DOHH2 (cell line): ENCODE data around the gene FASN.
A peak's percentile ranks its signal among the peaks of the same experiment; 100 is the strongest.

Source experiments
- H3F3A ChIP-seq: fragments of 200-600 bp; sonication (generic), shearing (Covaris generic); 2 replicates; pipeline ENCODE4 v1.6.0; 2016; ENCODE audit warnings: antibody characterized with exemption, mild to moderate bottlenecking; ENCODE audit not compliant: control insufficient read depth, insufficient read depth
- H3K27ac ChIP-seq: fragments of 200-600 bp; sonication (generic); 2 replicates; pipeline ENCODE4 v1.5.1; 2014; ENCODE audit warnings: low read depth, mild to moderate bottlenecking, low read length, moderate library complexity
- H3K27me3 ChIP-seq: fragments of 200-600 bp; sonication (generic); 2 replicates; pipeline ENCODE4 v1.6.1; 2014; ENCODE audit warnings: mild to moderate bottlenecking, low read length, mixed read lengths; ENCODE audit not compliant: control insufficient read depth
- H3K36me3 ChIP-seq: fragments of 200-600 bp; sonication (generic); 2 replicates; pipeline ENCODE4 v1.6.1; 2014; ENCODE audit warnings: mild to moderate bottlenecking, low read length, moderate library complexity, mixed read lengths; ENCODE audit not compliant: control insufficient read depth
- H3K4me1 ChIP-seq: fragments of 200-600 bp; sonication (generic); 2 replicates; pipeline ENCODE4 v1.6.1; 2014; ENCODE audit warnings: mild to moderate bottlenecking, low read length, mixed read lengths; ENCODE audit not compliant: control insufficient read depth
- H3K4me2 ChIP-seq: fragments of 200-600 bp; sonication (generic); 2 replicates; pipeline ENCODE4 v1.6.0; 2014; ENCODE audit warnings: mild to moderate bottlenecking, low read length, moderate library complexity
- H3K4me3 ChIP-seq: fragments of 200-600 bp; sonication (generic); 2 replicates; pipeline ENCODE4 v1.5.1; 2014; ENCODE audit warnings: mild to moderate bottlenecking, low read length, mixed read lengths
- H3K79me2 ChIP-seq: fragments of 200-600 bp; sonication (generic); 2 replicates; pipeline ENCODE4 v1.6.1; 2014; ENCODE audit warnings: mild to moderate bottlenecking, low read length, mixed read lengths; ENCODE audit not compliant: control insufficient read depth
- H3K9me2 ChIP-seq: fragments of 200-600 bp; sonication (generic); replicated peaks from 2 replicates; pipeline ENCODE4 v1.6.1; 2014; ENCODE audit warnings: mild to moderate bottlenecking, low read length, mixed read lengths; ENCODE audit not compliant: control insufficient read depth
- H3K9me3 ChIP-seq: fragments of 200-600 bp; sonication (generic); 2 replicates; pipeline ENCODE4 v1.6.1; 2014; ENCODE audit warnings: antibody characterized with exemption, low read length, mixed read lengths; ENCODE audit not compliant: control insufficient read depth, insufficient read depth
- H4K20me1 ChIP-seq: fragments of 200-600 bp; sonication (generic); 2 replicates; pipeline ENCODE4 v1.6.0; 2014; ENCODE audit warnings: low read depth, mild to moderate bottlenecking, antibody characterized with exemption, low read length, moderate library complexity; ENCODE audit not compliant: control insufficient read depth, insufficient read depth
- EZH2phosphoT487 ChIP-seq: fragments of 200-600 bp; sonication (generic); IDR thresholded peaks from 2 replicates; pipeline ENCODE4 v1.6.1; 2017; ENCODE audit warnings: borderline replicate concordance, mild to moderate bottlenecking, antibody characterized with exemption, low read length, moderate library complexity, mixed read lengths
- TF ChIP-seq, protein P1 (sequence below): fragments of 200-600 bp; sonication (generic); IDR thresholded peaks from one replicate; pipeline ENCODE4 v1.5.1; 2014; ENCODE audit warnings: antibody characterized with exemption, mild to moderate bottlenecking, low read depth, low read length; ENCODE audit not compliant: poor library complexity, severe bottlenecking

Gene FASN

DNA sequence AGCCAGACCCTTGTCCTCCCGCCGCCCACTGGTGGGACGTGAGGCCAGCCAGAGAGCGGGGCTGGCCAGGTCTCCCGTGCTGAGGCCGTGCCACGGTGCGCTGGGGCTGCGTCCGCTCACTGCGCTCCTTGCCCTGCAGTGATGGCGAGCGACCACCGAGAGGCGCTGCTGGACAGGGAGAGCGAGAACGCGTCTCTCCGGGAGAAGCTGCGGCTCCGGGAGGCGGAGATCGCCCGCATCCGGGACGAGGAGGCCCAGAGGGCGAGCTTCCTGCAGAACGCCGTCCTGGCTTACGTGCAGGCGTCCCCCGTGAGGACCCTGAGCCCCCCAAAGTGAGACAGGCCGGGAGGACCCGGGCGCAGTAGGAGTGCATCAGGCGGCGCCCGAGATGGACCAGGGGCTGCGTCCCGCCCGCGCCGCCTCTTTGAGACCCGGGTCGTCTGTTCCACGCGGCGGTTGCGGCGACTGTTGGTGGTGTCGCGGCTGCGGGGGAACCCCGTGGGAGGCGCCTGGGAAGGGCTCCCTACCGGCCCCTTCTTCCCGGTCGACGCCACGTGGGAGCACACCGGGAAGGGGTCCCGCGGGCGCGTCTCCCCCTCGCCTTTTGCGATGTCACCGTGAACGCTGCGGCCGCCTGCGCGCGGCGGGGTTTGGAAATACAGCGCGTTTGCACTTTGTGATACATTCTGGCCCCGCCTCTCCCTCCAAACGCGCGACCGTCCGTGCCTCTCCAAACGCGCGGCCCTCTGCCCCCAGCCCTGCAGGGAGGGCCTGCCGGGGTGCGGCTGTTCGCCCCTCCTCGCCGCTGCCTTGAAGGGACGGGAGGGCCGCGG lies 67.3 kb downstream of the FASN start:
- Histone ChIP-seq H3K9me3 (no peaks in the 10 kb centered on the region), H3K4me2 (peak overlapping the region; percentile 93), H4K20me1 (no peaks in the 10 kb centered on the region), H3K79me2 (no peaks in the 10 kb centered on the region), H3K36me3 (peaks cover 10% of the 10 kb centered on the region), H3K27me3 (no peaks in the 10 kb centered on the region), H3K4me1 (peaks cover 17% of the 10 kb centered on the region), H3K4me3 (peak overlapping the region; percentile 78), H3K27ac (no peak overlapping the region), H3K9me2 (no peaks in the 10 kb centered on the region), H3F3A (peaks cover 8% of the 10 kb centered on the region)
- TF ChIP-seq, protein P1, sequence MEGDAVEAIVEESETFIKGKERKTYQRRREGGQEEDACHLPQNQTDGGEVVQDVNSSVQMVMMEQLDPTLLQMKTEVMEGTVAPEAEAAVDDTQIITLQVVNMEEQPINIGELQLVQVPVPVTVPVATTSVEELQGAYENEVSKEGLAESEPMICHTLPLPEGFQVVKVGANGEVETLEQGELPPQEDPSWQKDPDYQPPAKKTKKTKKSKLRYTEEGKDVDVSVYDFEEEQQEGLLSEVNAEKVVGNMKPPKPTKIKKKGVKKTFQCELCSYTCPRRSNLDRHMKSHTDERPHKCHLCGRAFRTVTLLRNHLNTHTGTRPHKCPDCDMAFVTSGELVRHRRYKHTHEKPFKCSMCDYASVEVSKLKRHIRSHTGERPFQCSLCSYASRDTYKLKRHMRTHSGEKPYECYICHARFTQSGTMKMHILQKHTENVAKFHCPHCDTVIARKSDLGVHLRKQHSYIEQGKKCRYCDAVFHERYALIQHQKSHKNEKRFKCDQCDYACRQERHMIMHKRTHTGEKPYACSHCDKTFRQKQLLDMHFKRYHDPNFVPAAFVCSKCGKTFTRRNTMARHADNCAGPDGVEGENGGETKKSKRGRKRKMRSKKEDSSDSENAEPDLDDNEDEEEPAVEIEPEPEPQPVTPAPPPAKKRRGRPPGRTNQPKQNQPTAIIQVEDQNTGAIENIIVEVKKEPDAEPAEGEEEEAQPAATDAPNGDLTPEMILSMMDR: peak; percentile 68
- no peak for TF ChIP-seq EZH2phosphoT487

DNA sequence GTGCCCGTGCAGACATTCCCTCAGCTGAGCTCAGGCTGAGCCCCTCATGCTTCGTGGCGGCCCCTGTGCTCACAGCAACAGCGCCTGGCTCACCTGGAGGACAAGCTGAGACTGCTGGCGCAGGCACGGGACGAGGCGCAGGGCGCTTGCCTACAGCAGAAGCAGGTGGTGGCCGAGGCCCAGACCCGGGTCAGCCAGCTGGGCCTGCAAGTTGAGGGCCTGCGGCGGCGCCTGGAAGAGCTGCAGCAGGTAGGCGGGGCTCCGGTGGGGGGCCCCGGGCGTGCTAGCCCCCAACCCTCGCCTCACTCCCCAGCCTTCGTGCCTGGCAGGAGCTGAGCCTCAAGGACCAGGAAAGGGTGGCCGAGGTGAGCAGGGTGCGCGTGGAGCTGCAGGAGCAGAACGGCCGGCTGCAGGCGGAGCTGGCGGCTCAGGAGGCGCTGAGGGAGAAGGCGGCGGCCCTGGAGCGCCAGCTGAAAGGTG lies 68.0 kb downstream of the FASN start:
- Histone ChIP-seq H3F3A (peaks cover 2% of the 10 kb centered on the region), H3K9me2 (no peaks in the 10 kb centered on the region), H3K36me3 (peaks cover 4% of the 10 kb centered on the region; the same call in 1 of the 2 replicates), H3K4me1 (peaks cover 17% of the 10 kb centered on the region), H3K4me2 (peak overlapping the region; percentile 93), H3K27ac (no peak overlapping the region), H3K27me3 (no peaks in the 10 kb centered on the region), H4K20me1 (no peaks in the 10 kb centered on the region), H3K4me3 (peak overlapping the region; percentile 78), H3K79me2 (no peaks in the 10 kb centered on the region), H3K9me3 (no peaks in the 10 kb centered on the region)
- no peak for TF ChIP-seq EZH2phosphoT487
- TF ChIP-seq, protein P1: no peak

DNA sequence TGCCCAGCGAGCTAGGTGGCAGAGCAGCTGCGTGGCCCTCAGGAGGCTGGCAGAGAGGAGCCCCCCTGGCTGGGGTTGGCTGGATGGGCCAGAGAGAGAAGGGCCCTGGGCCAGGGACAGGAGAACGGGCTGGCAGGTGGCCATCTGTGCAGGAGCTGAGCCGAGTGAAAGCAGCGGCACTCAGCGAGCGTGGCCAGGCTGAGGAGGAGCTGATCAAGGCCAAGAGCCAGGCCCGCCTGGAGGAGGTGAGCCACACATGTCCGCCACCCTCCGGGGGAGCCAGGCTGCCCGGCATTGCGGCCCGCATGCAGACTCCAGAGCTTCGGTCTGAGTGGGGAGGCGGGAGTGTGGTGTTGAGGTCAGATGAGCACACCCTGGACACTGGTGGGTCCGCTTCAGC lies 68.6 kb downstream of the FASN start:
- H3K36me3 ChIP-seq: peaks cover 3% of the 10 kb centered on the region; the same call in 1 of the 2 replicates
- no peaks in the 10 kb centered on the region for H4K20me1 ChIP-seq
- no peaks in the 10 kb centered on the region; the same call in 1 of the 2 replicates for H3F3A ChIP-seq
- peaks cover 2% of the 10 kb centered on the region; the same call in 1 of the 2 replicates for H3K79me2 ChIP-seq
- no peaks in the 10 kb centered on the region for H3K27me3 ChIP-seq
- no peak overlapping the region for H3K4me2 ChIP-seq
- no peaks in the 10 kb centered on the region for H3K9me2 ChIP-seq
- no peaks in the 10 kb centered on the region for H3K9me3 ChIP-seq
- no peak for TF ChIP-seq EZH2phosphoT487
- TF ChIP-seq, protein P1: no peak
- no peak overlapping the region for H3K4me3 ChIP-seq
- no peak overlapping the region for H3K27ac ChIP-seq
- H3K4me1 ChIP-seq: peaks cover 18% of the 10 kb centered on the region
